ENCODE results near the gene OXT.

DNA sequence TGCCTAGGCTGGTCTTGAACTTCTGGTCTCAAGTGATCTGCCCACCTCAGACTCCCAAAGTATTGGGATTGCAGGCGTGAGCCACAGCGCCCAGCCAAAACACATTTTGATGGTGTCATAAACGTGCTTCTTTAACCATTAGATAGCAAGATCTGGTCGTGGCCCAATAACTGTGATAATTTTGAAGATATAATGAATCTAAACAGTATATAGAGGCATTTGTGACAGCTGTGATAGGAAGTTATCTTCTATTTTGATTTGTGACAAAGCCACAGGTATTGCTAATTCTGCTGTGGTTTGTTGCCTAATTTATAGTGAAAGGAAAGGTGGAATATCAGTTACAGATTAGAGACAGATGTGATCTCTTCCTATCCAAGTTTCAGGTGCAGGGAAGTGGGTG, 695 bp upstream of the OXT start:
- TF ChIP-seq POLR2A (IDR thresholded peaks at IDR 0.05; ENCODE audit: low read length) (no peak), GATA1 (IDR thresholded peaks at IDR 0.05; ENCODE audit: low read depth, low read length) (no peak)

All from erythroblast (primary cell).